Karpas-422 (cell line): ENCODE measurements around the gene SOHLH1. TPM values are rescaled to one million over a fixed set of nuclear protein-coding genes. Genes with fewer than 3 reads are reported as not detected.

Source experiments
- DNase-seq: peaks from one replicate; pipeline ENCODE4 v3.0.0-alpha.2; 2015
- H2AFZ ChIP-seq: fragments of 200-600 bp; sonication (generic); 2 replicates; pipeline ENCODE4 v1.6.1; 2014; ENCODE audit warnings: antibody characterized with exemption, low read length, mixed read lengths
- H3K27ac ChIP-seq: fragments of 200-600 bp; sonication (generic); 2 replicates; pipeline ENCODE4 v1.5.1; 2014; ENCODE audit warnings: mild to moderate bottlenecking, low read length, moderate library complexity
- H3K27me3 ChIP-seq: fragments of 200-600 bp; sonication (generic); 2 replicates; pipeline ENCODE4 v1.6.1; 2014; ENCODE audit warnings: low read length, mixed read lengths
- H3K36me3 ChIP-seq: fragments of 200-600 bp; sonication (generic); 2 replicates; pipeline ENCODE4 v1.6.1; 2014; ENCODE audit warnings: low read length, mixed read lengths; ENCODE audit not compliant: insufficient read depth
- H3K4me1 ChIP-seq: fragments of 200-600 bp; sonication (generic); 2 replicates; pipeline ENCODE4 v1.6.1; 2014; ENCODE audit warnings: mild to moderate bottlenecking, low read length, mixed read lengths
- H3K4me2 ChIP-seq: fragments of 200-600 bp; sonication (generic); 2 replicates; pipeline ENCODE4 v1.6.1; 2014; ENCODE audit warnings: low read length, low read depth, mild to moderate bottlenecking; ENCODE audit not compliant: poor library complexity, severe bottlenecking
- H3K4me3 ChIP-seq: fragments of 200-600 bp; sonication (generic); 2 replicates; pipeline ENCODE4 v1.5.1; 2014; ENCODE audit warnings: mild to moderate bottlenecking, antibody characterized with exemption, low read length, mixed read lengths
- H3K79me2 ChIP-seq: fragments of 200-600 bp; sonication (generic); 2 replicates; pipeline ENCODE4 v1.6.1; 2014; ENCODE audit warnings: mild to moderate bottlenecking, low read length, mixed read lengths
- H3K9ac ChIP-seq: fragments of 200-600 bp; sonication (generic); 2 replicates; pipeline ENCODE4 v1.6.0; 2014; ENCODE audit warnings: low read length
- H3K9me2 ChIP-seq: fragments of 200-600 bp; sonication (generic), shearing (Covaris generic); replicated peaks from 2 replicates; pipeline ENCODE4 v1.6.0; 2014; ENCODE audit warnings: mild to moderate bottlenecking, low read length, moderate library complexity; ENCODE audit not compliant: insufficient read depth
- H3K9me3 ChIP-seq: fragments of 300-700, 200-600 bp; sonication (generic); 2 replicates; pipeline ENCODE4 v1.6.1; 2014; ENCODE audit warnings: low read length, mixed read lengths
- H4K20me1 ChIP-seq: fragments of 200-600 bp; sonication (generic); 2 replicates; pipeline ENCODE4 v1.6.1; 2014; ENCODE audit warnings: mild to moderate bottlenecking, antibody characterized with exemption, low read length, low read depth; ENCODE audit not compliant: insufficient read depth
- total RNA-seq: library from RNA; depleted of rRNA; stranded (reverse); fragments of >200 nt; shearing (Covaris generic); gene quantifications from 2 replicates; pipeline ENCODE4 v1.2.3, GENCODE V29; 2014; ENCODE audit warnings: low replicate concordance

Gene SOHLH1
- total RNA-seq, 1 experiment from 2014 or later, result not detected

DNA sequence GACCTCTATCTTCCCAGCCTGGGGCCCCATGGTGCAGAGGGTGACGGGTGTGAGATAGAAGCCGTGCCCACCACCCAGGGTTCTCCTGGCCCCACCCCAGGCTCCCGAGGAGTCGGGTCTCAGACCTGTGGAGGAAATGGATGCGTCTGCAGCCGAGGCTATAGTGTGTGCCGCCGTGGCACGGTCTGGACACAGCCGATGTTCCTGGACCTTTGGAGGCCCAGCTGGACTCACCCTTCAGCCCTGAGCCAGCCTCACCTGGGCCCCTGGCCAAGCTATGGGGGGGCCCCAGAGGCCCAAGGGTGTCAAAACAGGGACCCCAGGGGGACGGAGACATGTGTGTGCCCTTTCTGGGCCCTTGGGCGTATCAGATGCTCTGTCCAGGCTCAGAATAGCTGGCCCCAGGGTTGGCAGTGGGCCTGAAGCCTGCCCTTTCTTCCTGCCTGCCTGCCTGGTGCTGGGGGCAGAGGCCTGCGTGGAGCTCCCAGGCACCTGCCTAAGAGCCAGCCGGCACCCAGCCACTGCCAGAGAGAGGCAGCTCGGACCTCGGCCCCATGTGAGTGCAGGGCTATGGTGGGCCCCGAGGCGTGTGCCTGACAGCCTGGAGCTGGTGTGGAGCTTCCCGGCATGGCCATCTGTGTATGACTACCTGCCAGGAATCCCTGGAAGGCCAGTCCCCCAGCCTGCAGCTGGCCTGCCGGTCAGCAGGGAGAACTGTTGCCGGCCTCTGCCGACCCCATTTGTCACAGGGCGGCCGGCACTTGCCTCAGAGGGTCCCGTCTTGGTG is 44.5 kb upstream of the SOHLH1 start:
- no peaks in the 10 kb centered on the region for H3K36me3 ChIP-seq
- no peaks in the 10 kb centered on the region for H3K4me1 ChIP-seq
- H3K9me2 ChIP-seq, result no peaks in the 10 kb centered on the region
- H3K27me3 ChIP-seq, result no peaks in the 10 kb centered on the region
- H3K4me3 ChIP-seq, result no peak overlapping the region
- DNase-seq, result no peak
- H2AFZ ChIP-seq, result no peak overlapping the region
- H3K79me2 ChIP-seq, result no peaks in the 10 kb centered on the region
- H3K4me2 ChIP-seq, result no peak overlapping the region
- H4K20me1 ChIP-seq, result no peaks in the 10 kb centered on the region
- no peak overlapping the region for H3K27ac ChIP-seq
- H3K9ac ChIP-seq, result no peak overlapping the region
- no peaks in the 10 kb centered on the region for H3K9me3 ChIP-seq

DNA sequence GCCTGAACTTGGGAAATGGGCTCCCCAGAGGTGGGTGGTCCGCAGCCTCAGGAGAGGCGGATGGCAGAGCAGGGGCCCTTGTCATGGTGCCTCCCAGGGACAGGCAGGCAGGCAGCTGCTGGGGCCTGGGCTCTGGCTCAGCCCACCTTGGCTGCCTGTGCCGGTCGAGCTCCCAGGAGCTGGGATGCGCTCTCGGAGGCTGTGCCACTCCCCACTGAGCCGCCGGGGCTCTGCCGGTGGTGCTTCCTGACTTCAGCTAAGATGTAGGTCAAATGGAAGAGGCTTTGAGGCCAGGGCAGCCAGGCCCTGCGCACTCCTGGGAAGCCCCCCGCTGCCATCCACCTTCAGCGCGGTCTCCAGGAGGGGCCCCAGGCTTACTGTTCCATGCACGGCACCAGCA is 43.7 kb upstream of the SOHLH1 start:
- Histone ChIP-seq H3K4me1 (no peaks in the 10 kb centered on the region), H3K9me2 (no peaks in the 10 kb centered on the region), H2AFZ (no peak overlapping the region), H3K4me2 (no peak overlapping the region), H3K27ac (no peak overlapping the region), H4K20me1 (no peaks in the 10 kb centered on the region), H3K79me2 (no peaks in the 10 kb centered on the region), H3K27me3 (no peaks in the 10 kb centered on the region), H3K36me3 (no peaks in the 10 kb centered on the region), H3K9me3 (no peaks in the 10 kb centered on the region), H3K9ac (no peak overlapping the region), H3K4me3 (no peak overlapping the region)
- DNase-seq, result no peak

DNA sequence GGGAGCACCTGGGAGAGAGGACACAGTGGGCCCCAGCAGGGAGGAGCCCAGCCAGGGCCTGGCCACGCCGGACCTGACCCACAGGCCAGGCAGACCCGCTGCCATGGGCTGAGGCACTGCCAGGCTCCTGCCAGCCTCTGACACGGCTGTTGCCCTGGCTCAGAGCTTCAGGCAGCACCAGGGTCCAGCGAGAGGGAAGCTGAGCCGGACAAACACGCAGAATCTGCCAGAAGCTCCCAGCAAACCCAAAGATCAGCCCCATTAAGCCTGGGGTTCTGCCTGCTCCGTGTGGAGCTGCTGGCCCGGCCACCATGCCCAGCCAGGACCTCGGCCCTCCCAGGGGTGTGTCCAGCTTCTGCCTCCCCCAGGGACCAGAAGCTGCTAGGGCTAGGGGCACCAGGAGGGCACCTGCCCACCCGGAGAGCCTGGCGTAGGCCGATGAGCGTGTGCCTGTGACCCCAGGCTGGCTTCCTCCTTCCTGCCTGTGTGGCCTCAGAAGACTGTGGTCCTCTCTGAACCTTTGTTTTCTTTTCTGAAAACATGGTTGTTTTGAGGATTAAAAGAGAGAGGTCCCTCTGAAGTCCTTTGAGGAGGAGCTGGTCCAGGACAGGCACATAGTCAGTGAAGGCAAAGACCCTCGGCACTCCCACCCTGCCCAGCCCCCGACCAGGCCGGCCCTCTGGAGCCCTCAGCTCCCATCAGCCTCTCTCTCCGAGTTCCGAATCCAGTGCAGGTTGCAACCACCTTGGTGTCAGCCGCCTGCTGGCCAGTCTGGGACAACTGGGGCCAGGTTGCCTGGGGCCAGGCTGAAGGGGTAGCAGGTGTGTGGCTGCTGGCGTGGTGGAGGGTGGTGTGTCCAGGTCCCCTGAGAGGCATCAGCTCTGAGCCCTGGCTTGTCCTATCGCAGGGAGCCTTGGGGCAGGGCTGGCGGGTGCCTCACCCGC is 42.3 kb upstream of the SOHLH1 start:
- Histone ChIP-seq H3K4me3 (no peak overlapping the region), H3K27ac (no peak overlapping the region), H3K4me1 (no peaks in the 10 kb centered on the region), H3K79me2 (no peaks in the 10 kb centered on the region), H2AFZ (no peak overlapping the region), H3K27me3 (no peaks in the 10 kb centered on the region), H4K20me1 (no peaks in the 10 kb centered on the region), H3K9me2 (no peaks in the 10 kb centered on the region), H3K9ac (no peak overlapping the region), H3K4me2 (no peak overlapping the region), H3K9me3 (no peaks in the 10 kb centered on the region), H3K36me3 (no peaks in the 10 kb centered on the region)
- DNase-seq, result no peak

DNA sequence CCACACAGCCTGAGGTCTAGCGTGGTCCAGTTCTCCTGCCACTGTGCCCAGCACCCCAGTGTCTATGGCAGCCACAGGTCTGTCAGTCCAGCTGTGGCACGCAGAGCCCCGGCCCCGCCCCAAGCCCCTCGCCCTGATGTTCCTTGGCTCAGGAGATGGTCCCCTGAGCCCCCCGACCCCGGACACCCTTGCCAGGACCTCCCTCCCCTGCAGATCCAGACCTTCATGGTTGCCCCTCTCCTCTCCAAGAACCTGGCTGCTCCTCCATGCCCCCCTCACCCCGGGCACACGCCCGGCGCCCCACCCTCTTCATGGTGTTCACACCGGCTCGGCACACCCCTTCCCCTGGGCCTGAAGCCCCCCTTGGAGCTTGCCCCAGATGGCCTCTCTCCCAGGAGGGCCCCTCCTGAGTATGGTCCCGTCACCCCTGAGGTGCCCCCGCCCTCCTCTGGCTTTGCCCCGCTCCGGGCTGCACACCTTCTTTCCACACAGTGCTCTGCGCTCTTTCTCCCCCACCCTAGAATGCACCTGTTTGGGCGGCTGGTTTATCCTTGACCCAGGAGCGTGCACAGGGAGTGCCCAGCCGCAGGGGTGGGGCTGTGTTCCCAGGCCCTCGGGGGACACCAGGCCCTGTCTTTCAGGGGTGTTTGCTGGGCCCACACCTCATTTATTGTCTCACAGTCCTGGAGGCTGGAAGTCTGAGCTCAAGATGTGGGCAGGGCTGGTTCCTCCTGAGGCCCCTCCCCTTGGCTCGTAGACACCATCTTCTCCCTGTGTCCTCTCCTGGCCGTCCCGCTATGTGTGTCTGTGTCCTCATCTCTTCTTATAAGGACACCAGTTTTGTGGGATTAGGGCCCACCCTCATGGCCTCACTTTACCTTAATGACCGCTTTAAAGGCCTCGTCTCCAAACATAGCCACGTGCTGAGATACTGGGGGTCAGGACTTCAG is 40.3 kb upstream of the SOHLH1 start:
- Histone ChIP-seq H2AFZ (no peak overlapping the region), H3K79me2 (no peaks in the 10 kb centered on the region), H3K27me3 (no peaks in the 10 kb centered on the region), H3K27ac (no peak overlapping the region), H3K36me3 (no peaks in the 10 kb centered on the region), H4K20me1 (no peaks in the 10 kb centered on the region), H3K4me3 (no peak overlapping the region), H3K4me2 (no peak overlapping the region), H3K4me1 (no peaks in the 10 kb centered on the region), H3K9ac (no peak overlapping the region), H3K9me2 (no peaks in the 10 kb centered on the region), H3K9me3 (no peaks in the 10 kb centered on the region)
- no peak for DNase-seq

DNA sequence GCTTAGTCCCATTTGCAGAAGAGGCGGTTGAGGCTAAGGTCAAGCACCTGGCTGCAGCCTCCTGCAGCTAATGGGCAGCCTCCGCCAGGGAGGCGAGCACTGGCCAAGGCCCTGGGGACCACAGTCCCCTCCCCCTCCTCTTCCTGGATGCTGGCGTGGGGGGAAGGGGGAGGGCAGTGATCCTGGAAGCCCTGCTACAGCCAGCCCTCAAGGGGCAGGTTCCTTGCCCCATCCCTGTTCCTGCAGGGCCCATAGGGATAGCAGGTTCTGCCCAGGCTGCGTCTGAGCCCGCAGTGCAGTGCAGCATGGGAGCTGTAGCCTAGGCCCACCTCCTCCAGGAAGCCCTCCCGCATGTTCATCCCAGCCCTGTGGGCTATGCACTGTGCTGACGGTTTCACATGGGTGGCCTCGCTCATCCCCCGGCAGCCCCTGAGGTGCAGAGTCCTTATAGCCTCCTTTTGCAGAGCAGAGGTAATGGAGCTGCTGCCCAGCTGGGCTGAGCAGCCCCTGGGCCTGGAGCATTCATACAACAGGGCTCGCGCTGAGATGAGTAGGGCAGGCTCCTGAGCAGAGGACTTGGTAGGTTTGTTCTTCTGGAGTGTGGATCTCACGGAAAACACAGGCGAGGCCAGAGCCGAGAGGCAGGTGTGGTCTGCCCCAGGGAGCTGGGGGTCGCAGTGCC is 38.7 kb upstream of the SOHLH1 start:
- Histone ChIP-seq H3K27ac (no peak overlapping the region), H3K9me2 (no peaks in the 10 kb centered on the region), H3K27me3 (no peaks in the 10 kb centered on the region), H3K36me3 (no peaks in the 10 kb centered on the region), H3K4me3 (no peak overlapping the region), H3K79me2 (no peaks in the 10 kb centered on the region), H2AFZ (no peak overlapping the region), H3K9me3 (no peaks in the 10 kb centered on the region), H3K4me1 (no peaks in the 10 kb centered on the region), H4K20me1 (no peaks in the 10 kb centered on the region), H3K9ac (no peak overlapping the region), H3K4me2 (no peak overlapping the region)
- no peak for DNase-seq

DNA sequence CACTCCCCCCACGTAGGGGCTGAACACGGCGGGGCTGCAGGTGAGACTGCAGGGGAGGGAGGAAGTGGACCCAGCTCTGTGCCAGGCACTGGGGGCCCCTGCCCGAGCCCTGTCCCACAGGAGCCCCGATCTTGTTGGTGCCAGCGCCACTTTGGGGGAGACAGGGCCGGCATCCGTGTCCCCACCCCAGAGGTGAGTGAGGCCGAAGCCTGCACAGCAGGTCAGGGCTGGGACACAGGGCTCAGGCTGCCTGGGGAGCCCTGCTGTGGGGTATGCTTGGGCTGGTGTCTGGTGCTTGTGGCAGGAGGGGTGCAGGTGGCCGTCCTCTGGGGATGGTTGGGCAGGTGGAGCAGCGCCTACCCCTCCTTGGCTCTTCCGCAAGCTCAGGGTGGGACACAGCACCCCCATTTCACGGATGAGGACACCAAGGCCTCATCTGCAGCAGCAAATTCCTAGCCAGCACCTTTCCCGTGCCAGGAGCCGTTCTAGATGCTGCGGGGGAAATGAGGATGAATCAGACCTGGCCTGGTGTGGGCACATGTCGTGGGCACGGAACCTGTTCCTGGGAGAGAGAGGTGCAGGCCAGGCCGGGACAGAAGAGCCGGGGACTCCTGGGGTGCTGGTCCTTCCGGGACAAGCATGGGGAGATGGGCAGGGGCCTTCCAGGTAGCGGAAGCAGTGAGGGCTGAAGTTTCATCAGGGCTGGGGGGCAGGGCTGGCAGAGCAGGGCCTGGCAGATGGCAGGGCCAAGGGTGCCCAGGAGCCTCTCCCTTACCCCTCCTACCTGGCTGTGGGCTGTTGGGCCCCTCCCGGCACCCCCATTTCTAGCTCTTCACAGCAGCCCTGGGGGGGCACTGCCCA is 37.9 kb upstream of the SOHLH1 start:
- Histone ChIP-seq H3K36me3 (no peaks in the 10 kb centered on the region), H3K4me3 (no peak overlapping the region), H3K4me2 (no peak overlapping the region), H3K4me1 (no peaks in the 10 kb centered on the region), H2AFZ (no peak overlapping the region), H3K27ac (no peak overlapping the region), H3K9ac (no peak overlapping the region), H3K9me3 (no peaks in the 10 kb centered on the region), H4K20me1 (no peaks in the 10 kb centered on the region), H3K9me2 (no peaks in the 10 kb centered on the region), H3K79me2 (no peaks in the 10 kb centered on the region), H3K27me3 (no peaks in the 10 kb centered on the region)
- no peak for DNase-seq
